ENCODE results near the gene NUFIP2.
"Not testable (repeated sequence)": the region's sequence is repeated elsewhere in the genome, so short reads cannot be mapped to it uniquely, and the experiment has no call there.

NUFIP2 gene

DNA sequence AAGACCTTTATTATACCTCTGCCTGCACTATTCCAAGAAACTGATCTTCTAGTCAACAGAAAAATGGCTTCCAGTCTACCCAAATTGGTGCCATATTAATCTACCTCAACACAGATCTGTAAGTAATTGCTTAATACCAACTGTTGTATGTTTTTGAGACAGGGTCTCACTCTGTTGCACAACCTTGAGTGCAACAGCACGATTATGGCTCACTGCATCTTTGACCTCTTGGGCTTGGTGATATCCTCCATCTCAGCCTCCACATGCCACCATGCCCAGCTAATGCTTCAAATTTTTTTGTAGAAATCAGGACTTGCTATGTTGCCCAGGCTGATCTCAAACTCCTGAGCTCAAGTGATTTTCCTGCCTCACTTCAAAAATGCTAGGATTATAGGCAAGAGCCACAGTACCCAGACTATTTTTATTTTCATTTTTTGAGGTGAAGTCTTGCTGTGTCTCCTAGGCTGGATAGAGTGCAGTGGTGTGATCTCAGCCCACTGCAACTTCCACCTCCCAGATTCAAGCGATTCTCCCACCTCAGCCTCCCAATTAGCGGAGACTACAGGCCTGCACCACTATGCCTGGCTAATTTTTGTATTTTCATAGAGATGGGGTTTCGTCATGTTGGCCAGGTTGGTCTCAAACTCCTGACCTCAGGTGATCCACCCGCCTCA is 14.4 kb downstream of the NUFIP2 start:
- no peak for DNase-seq

DNA sequence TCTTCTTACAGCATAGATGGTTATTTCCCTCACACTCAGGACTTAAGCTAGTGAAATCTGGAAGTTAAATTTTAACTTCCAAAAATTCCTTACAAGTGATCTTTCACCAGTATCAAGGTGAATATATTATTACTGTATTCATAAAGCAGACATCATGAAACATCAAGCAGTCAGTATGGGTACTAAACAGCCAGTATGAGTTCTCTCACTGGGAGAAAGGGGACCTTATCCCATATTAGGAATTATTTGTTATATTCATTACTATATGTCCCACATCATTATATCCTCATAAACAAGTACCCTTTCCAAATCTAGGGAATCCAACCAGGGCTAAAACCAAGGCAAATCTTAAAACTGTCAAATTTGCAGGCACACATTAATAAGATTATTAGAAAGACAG is 15.3 kb downstream of the NUFIP2 start:
- no peak for DNase-seq

DNA sequence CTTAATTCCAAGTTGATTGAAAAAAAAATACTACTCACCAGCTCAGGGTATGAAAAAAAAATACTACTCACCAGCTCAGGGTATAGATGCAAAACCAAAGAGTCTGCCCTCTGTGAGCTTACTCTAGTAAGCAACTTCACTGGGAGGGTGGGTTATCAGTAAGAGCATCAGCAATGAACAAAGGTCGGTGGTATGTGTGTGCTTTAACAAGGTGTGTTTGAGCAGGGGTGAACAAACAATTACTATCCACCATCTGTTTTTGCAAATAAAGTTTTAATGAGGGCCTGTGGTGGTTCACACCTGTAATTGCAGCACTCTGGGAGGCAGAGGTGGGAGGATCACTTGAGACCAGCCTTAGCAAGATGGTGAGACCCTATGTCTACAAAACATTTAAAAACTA is 20.0 kb downstream of the NUFIP2 start:
- no peak for DNase-seq

DNA sequence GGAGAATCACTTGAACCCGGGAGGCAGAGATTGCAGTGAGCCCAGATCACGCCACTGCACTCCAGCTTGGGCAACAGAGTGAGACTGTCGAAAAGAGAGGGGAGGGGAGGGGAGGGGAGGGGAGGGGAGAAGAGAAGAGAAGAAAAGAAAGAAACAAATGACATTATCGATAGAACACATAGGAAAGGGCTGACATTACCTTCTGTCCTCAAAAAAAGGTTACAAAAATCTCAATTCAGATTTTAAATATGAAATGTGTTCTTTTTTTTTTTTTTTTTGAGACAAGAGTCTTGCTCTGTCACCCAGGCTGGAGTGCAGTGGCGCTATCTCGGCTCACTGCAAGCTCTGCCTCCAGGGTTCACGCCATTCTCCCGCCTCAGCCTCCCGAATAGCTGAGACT is 22.0 kb downstream of the NUFIP2 start:
- not testable (repeated sequence) for DNase-seq

DNA sequence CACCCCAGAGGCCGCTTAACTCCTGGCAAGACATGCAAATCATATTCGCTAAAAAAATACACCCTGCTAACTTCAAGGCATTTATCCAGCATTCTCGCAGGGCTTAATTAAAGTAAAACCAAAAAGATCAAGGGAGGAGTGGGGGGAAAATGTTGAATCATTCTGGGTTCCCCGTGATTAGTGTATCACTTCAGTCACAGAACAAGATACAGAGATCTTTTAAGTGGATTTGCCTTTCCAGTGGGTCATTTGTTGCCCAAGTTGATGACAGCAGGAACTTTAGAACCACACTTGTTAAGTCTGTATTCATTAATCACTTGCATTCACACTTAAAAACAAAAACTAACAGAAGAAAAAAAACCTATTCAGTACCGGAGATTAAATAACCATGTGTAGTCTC is 30.0 kb downstream of the NUFIP2 start:
- DNase-seq = no peak

DNA sequence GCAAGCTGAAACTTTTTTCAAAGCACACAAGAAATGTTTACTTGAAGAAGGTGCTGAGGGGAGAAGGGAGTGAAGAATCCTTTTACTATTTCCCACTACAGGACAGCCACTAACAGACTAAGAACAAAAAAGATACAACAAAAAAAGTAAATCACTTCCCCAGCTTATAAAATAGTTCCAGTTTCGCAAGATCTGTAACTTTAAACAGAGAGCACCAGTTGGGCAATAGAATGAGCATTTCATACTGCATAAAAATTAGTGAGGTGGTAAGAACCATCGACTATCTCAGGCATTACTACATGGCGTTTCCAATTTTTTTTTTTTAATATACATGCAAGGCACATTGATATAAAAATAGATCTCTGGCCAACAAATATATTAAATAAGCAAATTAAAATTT is 36.2 kb downstream of the NUFIP2 start:
- DNase-seq = no peak

DNA sequence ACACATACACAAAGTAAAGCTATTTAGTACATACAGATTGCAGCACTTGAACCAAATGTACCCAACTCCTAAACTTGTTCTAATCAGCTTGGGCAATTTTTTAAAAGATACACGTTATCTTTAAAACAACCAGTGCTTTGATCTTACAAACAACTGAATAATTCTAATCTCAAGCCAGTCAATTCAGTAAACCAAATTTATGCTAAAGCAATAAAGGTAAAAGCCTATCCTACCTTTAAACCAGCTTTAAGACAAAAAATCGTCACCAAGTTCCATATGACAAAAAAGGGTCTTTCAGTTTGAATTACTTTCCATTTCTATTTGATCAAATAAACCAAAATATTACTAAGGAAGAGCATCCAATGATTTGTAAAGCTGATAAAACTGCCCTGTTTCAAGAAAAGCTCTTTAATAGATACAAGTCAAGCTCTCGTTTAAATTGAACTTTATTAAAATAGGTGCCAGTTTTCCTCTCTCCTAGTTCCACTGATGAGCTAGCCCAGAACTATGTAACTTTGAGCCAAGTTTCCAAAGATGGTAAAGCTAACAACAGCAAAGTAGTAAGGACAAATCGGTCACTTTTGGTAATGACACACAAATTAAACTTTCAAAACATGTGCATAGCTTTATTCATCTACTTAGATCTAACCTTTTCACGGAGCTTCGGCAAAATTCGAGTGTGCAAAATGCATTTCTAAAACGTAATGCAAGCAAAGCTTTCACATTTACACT is 37.0 kb downstream of the NUFIP2 start:
- no peak for DNase-seq

DNA sequence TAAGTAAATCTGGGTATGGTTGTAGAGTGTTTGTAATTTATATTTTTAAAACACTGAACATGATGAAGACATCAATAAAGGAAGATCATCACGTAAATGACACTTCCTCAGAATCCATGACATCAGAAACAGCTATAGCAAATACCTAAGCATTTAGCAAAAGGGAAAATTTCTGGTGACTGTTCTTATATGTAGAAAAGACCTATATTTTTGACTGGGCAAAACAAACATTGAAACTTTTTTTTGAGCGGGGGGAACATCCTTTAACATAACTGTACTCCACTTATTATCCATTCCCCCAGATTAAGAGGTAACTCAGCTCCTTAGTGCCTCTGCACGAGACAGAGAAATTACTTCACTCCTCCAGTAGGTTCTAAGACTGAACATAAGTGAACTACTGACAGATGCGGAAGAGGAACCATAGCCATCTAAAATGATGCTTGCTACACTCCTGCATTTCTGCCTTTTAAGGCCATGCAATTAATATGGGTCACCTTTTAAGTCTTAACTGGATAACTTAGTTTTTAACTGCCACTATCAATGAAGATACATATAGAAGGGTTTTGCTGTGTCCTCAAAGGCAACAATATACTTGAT is 37.9 kb downstream of the NUFIP2 start:
- DNase-seq = no peak

DNA sequence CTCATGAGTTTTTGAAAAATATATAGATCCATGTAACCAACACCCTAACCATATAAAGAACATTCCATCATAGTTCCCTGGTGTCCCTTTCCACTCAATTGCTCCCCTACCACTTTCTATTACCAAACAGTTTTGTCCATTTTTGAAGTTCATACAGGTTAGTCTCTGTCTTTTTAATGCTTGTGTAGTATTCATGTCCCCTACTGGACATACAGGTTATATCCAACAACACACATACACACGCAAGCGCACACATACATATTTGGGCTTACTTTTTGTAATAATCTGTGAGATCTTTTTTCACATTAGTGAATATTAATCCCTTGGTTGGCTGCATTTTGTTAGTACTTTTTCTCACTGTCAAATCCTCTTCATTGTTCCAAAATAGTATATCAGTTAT is 40.9 kb downstream of the NUFIP2 start:
- no peak for DNase-seq

DNA sequence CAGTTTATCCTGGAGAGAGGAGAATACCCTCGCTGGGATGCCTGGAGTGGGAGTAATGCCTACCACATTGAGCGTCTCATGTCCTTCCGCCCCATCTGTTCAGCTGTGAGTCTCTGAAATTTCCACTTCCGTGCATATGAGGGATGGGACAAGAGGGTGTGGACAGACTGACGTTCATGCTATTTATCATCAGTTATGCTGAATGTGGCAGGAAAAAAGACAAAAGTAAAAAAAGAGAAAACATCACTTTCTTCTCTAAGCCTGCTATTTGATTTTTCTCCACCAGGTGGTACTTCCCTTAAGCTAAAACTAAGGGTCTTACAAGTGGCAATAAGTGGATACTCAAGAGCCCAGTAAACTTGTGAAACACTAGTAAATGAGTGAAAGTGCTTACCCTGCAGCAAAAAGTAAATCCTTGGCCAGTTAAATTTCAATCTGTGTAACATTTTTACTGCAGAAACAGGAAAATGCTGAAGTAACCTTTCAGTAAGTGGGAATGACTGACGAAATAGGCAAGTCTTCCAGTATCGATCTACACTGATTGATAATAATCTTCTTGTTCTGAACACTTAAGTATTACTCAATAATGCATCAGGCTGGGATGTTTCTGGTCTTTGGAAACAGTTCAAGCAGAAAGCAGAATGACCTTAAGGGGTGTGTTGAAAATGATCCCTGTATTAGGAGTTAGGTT is 41.7 kb downstream of the NUFIP2 start:
- no peak for DNase-seq

DNA sequence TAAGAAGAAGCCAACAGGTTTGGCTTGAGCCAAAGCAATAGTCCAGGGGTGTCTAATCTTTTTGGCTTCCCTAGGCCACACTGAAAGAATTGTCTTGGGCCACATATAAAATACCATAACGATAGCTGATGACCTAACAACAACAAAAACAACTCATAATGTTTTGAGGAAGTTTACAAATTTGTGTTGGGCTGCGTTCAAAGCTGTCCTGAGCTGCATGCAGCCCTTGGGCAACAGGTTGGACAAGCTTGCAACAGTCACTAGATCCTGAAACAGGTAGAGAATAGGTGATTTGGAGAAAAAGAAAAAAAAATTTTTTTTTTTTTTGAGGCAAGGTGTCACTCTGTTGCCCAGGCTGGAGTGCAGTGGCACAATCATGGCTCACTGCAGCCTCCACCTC is 42.8 kb downstream of the NUFIP2 start:
- no peak for DNase-seq

DNA sequence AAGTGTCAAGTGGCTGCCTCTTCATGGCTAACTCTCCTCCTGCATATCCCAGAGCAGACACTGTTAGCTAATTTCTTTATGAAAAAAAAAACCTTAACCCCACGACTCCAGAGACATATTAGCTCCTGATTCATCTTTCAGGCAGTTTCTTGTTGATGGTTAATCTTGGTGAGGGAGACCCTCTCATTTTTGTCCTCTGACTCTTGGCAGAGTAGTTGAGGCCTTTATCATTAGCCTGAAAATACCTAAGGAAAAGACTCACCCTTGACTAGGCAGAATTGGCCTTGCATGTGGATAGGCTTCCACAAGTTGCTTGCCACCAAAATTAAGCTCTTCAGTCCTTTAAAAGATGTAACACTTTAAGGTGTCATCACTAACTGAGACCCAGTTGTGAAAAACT is 43.3 kb downstream of the NUFIP2 start:
- no peak for DNase-seq

DNA sequence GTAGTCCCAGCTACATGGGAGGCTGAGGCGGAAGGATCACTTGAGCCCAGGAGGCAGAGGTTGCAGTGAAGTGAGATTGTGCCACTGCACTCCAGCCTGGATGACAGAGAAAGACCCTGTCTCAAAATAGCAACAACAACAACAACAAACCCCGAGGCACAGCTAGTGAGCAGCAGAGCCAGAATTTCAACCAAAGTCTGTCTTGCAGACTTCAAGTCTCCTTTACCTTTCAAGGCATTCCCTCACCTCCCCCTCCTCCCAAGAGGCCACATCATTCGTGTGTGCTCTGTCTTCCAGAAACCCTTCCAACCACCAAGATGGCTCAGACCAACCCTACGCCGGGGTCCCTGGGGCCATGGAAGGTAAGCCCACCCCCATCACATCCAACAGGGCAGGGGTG is 45.1 kb downstream of the NUFIP2 start:
- no peak for DNase-seq

DNA sequence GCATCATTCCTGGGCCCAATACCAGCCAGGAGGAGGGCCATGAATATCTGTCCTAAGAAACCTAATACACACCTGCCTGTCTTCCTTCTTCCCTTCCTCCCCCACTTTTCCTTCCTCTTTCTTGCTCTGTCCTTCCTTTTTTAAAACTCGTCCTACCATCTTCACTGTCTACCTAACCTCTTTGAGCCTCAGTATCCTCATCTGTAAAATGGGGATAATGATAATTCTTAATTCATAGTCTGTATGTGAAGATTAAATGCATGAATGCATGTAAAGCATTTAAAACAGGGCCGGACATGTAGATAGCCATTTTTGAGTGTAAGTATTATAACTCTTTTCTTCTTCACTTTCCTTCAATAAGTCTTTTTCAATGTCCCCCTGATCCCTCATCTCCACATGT is 46.7 kb downstream of the NUFIP2 start:
- DNase-seq = no peak

DNA sequence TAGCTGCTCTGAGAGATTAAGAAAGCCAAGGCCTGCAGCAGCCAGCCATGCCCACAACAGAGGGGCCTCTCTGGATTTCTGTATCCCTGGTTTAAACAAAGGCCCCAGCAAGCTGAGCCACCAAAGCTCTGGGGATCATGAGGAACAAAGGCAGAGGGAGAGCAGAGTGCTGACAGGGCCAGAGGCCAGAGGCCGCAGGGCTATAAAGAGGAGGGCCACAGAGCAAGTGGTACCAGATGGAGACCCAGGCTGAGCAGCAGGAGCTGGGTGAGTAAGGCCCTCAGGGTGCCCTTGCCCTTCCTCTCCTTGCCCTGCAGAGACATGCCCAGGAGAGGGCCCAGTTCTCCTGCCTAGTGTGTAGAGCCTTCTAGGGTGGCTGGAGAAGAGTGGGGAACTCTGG is 47.3 kb downstream of the NUFIP2 start, which contains the start of gene CRYBA1:
TSS of gene CRYBA1 (plus strand) at position 232 of the 400 bp plus-strand sequence. CDS start at position 237, 5 bp downstream.
- DNase-seq = no peak

DNA sequence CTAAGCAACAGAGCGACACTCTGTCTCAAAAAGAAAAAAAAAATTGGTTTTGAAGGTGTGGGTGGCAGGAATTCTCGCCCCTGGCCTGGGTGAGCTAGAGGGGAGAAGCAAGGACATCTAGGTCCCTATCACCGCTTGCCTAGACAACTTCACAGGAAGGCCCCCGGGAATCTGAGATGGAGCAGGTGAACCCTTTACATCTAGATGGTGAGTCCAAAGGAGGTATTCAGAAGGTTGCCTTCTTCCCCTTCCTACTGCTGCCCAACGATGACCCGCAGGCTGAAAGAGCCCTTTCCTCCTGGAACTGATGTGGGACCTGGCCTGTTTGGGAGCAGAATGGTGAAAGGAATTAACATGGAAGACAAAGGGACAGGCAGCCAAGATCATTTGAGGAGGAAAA is 48.5 kb downstream of the NUFIP2 start:
- DNase-seq = no peak

DNA sequence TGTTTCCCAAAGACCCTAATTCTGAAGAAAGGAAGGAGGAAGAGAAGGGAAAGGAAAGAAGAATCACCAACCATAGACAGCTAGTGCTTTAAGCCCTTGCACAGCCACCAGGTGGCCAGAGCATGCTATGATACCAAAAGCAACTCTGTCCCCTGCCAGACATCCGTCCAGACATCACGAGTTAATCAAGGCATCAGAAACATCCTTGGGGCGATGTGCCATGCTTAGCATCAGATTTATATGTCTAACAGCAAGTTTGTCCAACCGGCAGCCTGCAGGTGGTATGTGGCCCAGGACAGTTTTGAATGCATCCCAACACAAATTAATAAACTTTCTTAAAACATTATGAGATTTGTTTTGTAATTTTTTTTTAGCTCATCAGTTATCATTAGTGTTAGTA is 50.2 kb downstream of the NUFIP2 start:
- no peak for DNase-seq

DNA sequence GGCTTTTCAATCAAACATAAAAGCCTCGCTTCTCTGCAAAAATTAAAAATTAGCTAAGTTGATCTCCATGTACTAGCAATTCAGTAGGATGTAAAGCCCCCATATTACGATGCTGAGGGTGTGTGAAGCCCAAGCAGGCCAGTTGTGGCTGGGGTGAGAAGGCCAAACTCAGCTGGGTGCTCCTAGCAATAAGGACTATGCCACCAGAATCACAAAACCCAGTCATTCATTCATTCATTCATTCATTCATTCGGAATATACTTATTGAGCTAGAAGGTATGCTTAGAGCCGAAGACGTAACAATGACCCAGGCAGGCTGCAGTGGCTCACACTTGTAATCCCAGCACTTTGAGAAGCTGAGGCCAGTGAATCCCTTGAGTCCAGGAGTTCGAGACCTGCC is 51.2 kb downstream of the NUFIP2 start:
- DNase-seq = no peak

DNA sequence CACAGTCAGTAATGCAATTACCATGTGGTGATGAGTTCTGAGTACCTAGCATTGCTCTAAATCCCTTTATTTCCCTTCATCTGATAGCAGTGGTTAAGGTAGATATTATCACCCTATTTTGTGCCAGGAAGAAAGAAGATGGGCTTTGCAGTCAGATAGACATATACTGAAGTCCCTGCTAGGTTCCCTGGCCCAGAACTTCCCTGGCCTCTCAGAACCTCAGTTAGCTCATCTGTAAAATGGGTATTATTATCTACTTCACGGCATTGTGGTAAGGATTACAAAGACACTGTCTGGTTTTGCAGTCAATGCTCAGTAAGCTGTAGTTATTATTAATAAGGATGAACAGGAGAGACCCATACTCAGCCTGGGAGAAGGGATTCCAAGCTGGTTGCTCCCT is 51.9 kb downstream of the NUFIP2 start:
- no peak for DNase-seq

DNA sequence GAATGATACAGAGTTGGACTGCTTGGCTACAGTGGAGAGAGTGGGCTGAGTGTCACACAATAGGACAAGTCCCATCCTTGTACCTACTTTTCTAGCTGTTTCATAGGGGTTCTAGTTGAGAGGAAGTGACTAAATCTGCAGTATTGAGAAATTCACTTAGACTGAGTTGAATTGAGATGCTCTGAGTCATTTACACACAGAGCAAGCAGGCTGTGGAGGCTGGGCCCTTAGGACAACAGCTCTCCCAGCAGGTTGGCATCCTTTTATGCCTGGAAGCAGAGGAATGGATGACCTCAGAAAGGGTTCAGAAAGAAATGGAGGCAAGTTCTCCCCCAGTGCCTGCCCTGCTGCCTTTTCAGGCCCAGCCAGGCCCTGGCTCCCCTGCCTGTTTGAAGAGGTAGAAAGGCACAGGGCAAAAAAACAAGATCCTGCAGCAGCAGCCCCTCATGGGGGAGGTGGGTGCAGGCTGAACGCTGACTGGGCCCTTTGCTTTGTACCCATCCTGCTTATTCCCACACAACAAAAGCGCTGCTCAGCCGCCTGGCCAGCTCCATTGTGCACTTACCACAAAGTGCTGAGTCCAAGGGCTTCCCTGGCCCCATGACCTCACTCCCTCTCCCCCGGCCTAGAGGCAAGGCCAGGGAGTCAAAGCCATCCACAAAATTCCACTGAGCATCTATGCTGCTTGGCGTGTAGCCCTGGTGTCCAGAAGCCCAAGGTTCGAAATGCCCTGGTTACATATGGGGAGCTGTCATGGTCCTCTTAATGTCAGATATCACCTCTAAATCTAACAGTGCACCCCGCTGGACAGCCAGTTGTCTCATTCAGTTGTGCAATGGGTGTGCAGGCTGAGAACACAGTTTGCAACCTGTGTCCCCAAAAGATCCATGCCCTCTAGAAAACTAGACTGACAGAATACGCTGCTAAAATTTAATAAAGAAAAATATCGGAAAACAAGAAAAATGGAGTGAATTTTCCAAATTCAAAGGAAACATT is 52.7 kb downstream of the NUFIP2 start:
- DNase-seq = no peak

DNA sequence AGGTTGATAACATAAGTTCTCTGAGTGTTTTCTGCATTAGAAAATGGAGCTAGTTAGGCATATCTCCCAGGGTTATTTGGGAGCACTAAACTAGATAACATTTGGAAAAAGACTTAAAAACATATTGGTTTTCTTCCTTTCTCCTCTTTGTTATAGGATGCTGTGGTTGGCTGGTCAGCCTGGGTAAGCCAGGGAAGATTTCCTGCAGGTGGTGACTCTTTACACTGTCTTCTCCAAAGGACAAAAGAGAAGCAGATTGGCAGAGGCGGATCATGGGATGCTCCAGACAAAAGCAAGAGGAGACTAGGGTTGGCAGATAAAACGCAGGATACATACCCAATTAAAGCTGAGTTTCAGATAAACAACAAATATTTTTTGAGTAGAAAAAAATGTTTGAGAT is 53.5 kb downstream of the NUFIP2 start:
- DNase-seq = no peak

DNA sequence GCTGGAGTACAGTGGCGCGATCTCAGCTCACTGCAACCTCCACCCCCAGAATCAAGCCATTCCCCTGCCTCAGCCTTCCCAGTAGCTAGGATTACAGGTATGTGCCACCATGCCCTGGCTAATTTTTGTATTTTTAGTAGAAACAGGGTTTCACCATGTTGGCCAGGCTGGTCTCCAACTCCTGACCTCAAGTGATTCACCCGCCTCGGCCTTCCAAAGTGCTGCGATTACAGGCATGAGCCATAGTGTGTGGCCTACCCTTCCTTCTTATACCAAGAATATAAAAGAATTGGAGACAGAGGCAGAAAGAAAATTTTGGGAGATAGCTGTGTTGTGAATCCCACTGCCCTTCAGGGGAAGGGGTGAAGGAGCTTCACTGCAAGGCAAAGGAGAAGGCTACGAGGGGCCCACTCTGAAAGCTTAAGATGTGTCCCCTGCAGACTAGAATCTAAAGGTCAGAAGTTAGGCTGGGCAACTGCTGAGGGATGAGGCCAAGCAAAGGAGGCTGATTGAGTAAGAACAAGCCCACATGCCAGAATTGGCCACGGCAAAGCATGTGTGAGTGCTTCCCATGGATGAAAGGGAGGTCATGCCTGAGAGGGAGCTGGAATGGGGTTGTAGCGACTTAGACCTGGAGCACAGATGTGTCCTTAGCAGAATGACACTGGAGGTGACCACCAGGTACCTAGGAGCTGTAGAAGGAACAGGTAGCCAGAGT is 55.7 kb downstream of the NUFIP2 start:
- DNase-seq = no peak
